GM18870 (cell line): ENCODE measurements around the gene PRKAR1B.

ENCODE experiments used
- ATAC-seq: cut with Tn5 transposase; IDR thresholded peaks from one replicate; pipeline ENCODE4 v1.9.1; 2021; ENCODE audit warnings: moderate library complexity; ENCODE audit not compliant: unreplicated experiment

Gene PRKAR1B

GRCh38 chr7:501526-501925 lies 225.6 kb downstream of the PRKAR1B start:
- no peak for ATAC-seq

- no peak for ATAC-seq
These were observed 226.3 kb downstream of the PRKAR1B start for GRCh38 chr7:500521-501420.

- ATAC-seq = no peak
These were observed 227.1 kb downstream of the PRKAR1B start for GRCh38 chr7:499853-500485.
